Panc1 (cell line): ENCODE measurements around the gene CYSTM1. TPM values are rescaled to one million over a fixed set of nuclear protein-coding genes. Genes with fewer than 3 reads are reported as not detected.

Experiments used
- ATAC-seq: fragments of 200-7000 bp; cut with Tn5 transposase; 2 replicates; pipeline ENCODE4 v1.9.1; 2020; ENCODE audit warnings: mild to moderate bottlenecking, moderate library complexity
- BruUV-seq: library from RNA; stranded (reverse); fragments of 400-500 nt; replicated peaks from 2 replicates; lab custom pipeline; 2021; lab: Mats Ljungman, UMichigan
- CTCF ChIA-PET: fragments of 300-600 bp; sonication (Branson Sonifier 250); formaldehyde crosslinking; loops from one replicate; lab custom pipeline; 2022; ENCODE audit warnings: antibody characterized with exemption; lab: Charles Lee
- POLR2A ChIA-PET: fragments of 300-600 bp; sonication (Branson Sonifier 250); formaldehyde crosslinking; loops from one replicate; lab custom pipeline; 2022; ENCODE audit warnings: antibody characterized with exemption; lab: Charles Lee
- DNase-seq: peaks from one replicate; pipeline ENCODE4 v3.0.0-alpha.2; 2010; ENCODE audit warnings: low read depth, low spot score
- H3K27ac ChIP-seq: 2 replicates; pipeline ENCODE4 v1.5.1; 2011; ENCODE audit warnings: mild to moderate bottlenecking, low read length, inconsistent platforms
- H3K27me3 ChIP-seq: fragments of 200-500 bp; sonication (Bioruptor generic); 2 replicates; pipeline ENCODE4 v1.6.0; 2014; ENCODE audit warnings: low read length, inconsistent platforms; ENCODE audit not compliant: control insufficient read depth, insufficient read depth
- H3K36me3 ChIP-seq: fragments of 200-500 bp; sonication (Bioruptor generic); 2 replicates; pipeline ENCODE4 v1.5.1; 2014; ENCODE audit warnings: inconsistent platforms, mild to moderate bottlenecking, low read length, moderate library complexity; ENCODE audit not compliant: control insufficient read depth, insufficient read depth
- H3K4me1 ChIP-seq: 2 replicates; pipeline ENCODE4 v1.5.1; 2011; ENCODE audit warnings: inconsistent platforms, mild to moderate bottlenecking, low read length, moderate library complexity; ENCODE audit not compliant: control insufficient read depth, insufficient read depth
- H3K4me3 ChIP-seq, 2 experiments: 2 replicates each; pipeline ENCODE4 v1.5.1; 2011 to 2012; ENCODE audit warnings: low read depth in 2 of 2, low read length in 2 of 2, mild to moderate bottlenecking in 2 of 2, inconsistent platforms in 1 of 2, moderate library complexity in 1 of 2
- H3K9me3 ChIP-seq: fragments of 200-500 bp; sonication (Bioruptor generic); 2 replicates; pipeline ENCODE4 v1.5.1; 2014; ENCODE audit warnings: low read depth, mild to moderate bottlenecking, inconsistent platforms, low read length, moderate library complexity; ENCODE audit not compliant: control insufficient read depth, insufficient read depth
- POLR2AphosphoS5 ChIP-seq: IDR thresholded peaks from 2 replicates; pipeline ENCODE4 v1.6.1; 2012; ENCODE audit warnings: mild to moderate bottlenecking, low read depth, low read length, moderate library complexity
- SIN3A ChIP-seq: IDR thresholded peaks from 2 replicates; pipeline ENCODE4 v1.6.1; 2012; ENCODE audit warnings: low read depth, mild to moderate bottlenecking, low read length, moderate library complexity, borderline replicate concordance; ENCODE audit not compliant: insufficient read depth
- TCF7L2 ChIP-seq: IDR thresholded peaks from 2 replicates; pipeline ENCODE4 v1.6.1; 2011; ENCODE audit warnings: mild to moderate bottlenecking, low read depth, low read length, inconsistent platforms
- in situ Hi-C: cut with HindIII; loops from 2 replicates; pipeline ENCODE4 v1.10.0; 2016; ENCODE audit warnings: low sequenced_read_pairs, low pct_unique_long_range_greater_than_20kb
- intact Hi-C: fragments of 100-400 bp; cut with micrococcal nuclease; formaldehyde crosslinking; loops from one replicate; pipeline ENCODE4 v1.10.0; 2022; ENCODE audit not compliant: unreplicated experiment
- total RNA-seq: library from RNA; stranded (reverse); gene quantifications from one replicate; pipeline ENCODE4 v1.2.1, GENCODE V29; 2021; ENCODE audit not compliant: unreplicated experiment
- TF ChIP-seq, protein P1 (sequence below), 2 experiments: IDR thresholded peaks; 2 replicates each; pipeline ENCODE4 v1.6.1; 2011 to 2012; ENCODE audit warnings: low read depth in 2 of 2, control low read depth in 1 of 2, low read length in 1 of 2, mild to moderate bottlenecking in 1 of 2, moderate library complexity in 1 of 2; ENCODE audit not compliant: insufficient read depth in 1 of 2
- TF ChIP-seq, protein P2 (sequence below): fragments of 450-650 bp; IDR thresholded peaks from 2 replicates; pipeline ENCODE4 v1.5.1; 2017; ENCODE audit warnings: mild to moderate bottlenecking

CYSTM1 gene
- total RNA-seq, 1 experiment from 2014 or later: 126 TPM

DNA sequence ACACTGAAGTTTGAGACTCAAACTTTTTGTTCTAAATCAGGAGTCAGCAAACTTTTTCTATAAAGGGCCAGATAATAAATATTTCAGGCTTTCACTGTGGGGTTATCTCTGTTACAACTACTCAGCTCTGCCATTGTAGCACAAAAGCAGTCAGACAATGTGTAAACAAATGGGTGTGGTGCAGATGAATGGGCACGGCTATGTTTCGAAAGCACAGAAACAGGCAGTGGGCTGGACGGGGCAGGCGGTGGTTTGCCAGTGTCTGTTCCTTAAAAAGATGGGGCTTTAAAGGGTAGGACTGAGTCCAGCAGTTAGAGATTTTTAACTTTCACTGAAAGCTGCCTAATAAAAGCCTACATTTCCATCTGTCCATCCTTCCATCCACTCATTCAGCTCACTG, 79.0 kb downstream of the CYSTM1 start:
- in situ Hi-C loops: no loop called here
- Histone ChIP-seq H3K36me3 (no peaks in the 10 kb centered on the region), H3K4me1 (peaks cover 10% of the 10 kb centered on the region; the same call in 1 of the 2 replicates), H3K27ac (no peak overlapping the region), H3K27me3 (no peaks in the 10 kb centered on the region), H3K9me3 (no peaks in the 10 kb centered on the region), H3K4me3 (no peak overlapping the region)
- no peak for TF ChIP-seq POLR2AphosphoS5
- TF ChIP-seq SIN3A: no peak
- TF ChIP-seq, protein P1, sequence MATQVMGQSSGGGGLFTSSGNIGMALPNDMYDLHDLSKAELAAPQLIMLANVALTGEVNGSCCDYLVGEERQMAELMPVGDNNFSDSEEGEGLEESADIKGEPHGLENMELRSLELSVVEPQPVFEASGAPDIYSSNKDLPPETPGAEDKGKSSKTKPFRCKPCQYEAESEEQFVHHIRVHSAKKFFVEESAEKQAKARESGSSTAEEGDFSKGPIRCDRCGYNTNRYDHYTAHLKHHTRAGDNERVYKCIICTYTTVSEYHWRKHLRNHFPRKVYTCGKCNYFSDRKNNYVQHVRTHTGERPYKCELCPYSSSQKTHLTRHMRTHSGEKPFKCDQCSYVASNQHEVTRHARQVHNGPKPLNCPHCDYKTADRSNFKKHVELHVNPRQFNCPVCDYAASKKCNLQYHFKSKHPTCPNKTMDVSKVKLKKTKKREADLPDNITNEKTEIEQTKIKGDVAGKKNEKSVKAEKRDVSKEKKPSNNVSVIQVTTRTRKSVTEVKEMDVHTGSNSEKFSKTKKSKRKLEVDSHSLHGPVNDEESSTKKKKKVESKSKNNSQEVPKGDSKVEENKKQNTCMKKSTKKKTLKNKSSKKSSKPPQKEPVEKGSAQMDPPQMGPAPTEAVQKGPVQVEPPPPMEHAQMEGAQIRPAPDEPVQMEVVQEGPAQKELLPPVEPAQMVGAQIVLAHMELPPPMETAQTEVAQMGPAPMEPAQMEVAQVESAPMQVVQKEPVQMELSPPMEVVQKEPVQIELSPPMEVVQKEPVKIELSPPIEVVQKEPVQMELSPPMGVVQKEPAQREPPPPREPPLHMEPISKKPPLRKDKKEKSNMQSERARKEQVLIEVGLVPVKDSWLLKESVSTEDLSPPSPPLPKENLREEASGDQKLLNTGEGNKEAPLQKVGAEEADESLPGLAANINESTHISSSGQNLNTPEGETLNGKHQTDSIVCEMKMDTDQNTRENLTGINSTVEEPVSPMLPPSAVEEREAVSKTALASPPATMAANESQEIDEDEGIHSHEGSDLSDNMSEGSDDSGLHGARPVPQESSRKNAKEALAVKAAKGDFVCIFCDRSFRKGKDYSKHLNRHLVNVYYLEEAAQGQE (IDR thresholded peaks at IDR 0.05; ENCODE audit: insufficient read depth in 1 of 2, low read depth in 2 of 2, low read length in 1 of 2): no peak
- TF ChIP-seq, protein P2, sequence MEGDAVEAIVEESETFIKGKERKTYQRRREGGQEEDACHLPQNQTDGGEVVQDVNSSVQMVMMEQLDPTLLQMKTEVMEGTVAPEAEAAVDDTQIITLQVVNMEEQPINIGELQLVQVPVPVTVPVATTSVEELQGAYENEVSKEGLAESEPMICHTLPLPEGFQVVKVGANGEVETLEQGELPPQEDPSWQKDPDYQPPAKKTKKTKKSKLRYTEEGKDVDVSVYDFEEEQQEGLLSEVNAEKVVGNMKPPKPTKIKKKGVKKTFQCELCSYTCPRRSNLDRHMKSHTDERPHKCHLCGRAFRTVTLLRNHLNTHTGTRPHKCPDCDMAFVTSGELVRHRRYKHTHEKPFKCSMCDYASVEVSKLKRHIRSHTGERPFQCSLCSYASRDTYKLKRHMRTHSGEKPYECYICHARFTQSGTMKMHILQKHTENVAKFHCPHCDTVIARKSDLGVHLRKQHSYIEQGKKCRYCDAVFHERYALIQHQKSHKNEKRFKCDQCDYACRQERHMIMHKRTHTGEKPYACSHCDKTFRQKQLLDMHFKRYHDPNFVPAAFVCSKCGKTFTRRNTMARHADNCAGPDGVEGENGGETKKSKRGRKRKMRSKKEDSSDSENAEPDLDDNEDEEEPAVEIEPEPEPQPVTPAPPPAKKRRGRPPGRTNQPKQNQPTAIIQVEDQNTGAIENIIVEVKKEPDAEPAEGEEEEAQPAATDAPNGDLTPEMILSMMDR: no peak
- no peak for TF ChIP-seq TCF7L2
- ATAC-seq: 0 out of 2 replicates have a peak, but pooled peaks have one; percentile 29
- BruUV-seq: no TSS peak
- POLR2A ChIA-PET: no interaction called here
- no peak for DNase-seq
- CTCF ChIA-PET: no interaction called here
- intact Hi-C loops: no loop called here

DNA sequence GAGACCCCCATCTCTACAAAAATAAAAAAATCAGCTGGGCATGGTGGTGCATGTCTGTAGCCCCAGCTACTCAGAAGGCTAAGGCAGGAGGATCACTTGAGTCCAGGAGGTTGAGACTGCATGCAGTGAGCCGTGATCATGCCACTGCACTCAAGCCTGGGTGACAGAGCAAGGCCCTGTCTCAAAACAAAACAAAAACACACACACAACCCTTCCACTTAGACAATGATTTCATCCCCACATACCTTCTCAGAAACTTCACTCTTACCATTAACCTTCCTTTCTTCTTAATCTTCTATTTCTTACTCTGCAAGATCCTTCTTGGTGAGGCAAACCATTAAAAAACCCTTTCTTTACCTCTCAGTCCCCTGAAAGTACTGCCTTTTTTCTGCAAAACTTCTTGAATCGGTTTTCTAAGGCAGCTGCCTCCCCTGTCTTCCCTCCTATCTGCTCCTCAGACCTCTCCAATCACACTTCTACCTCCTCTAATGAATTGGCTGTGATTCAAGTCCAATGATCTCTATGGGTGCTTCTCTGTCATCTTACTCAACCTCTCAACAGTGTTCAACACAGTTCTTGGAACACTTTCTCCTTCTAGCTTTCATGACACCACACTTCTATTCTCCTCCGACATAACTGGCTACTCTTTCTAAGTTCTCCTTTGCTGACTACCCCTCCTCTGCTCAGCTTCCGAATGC, 80.6 kb downstream of the CYSTM1 start:
- H3K27ac ChIP-seq: no peak overlapping the region
- peaks cover 10% of the 10 kb centered on the region; the same call in 1 of the 2 replicates for H3K4me1 ChIP-seq
- H3K9me3 ChIP-seq: no peaks in the 10 kb centered on the region
- no peaks in the 10 kb centered on the region for H3K36me3 ChIP-seq
- CTCF ChIA-PET: no interaction called here
- in situ Hi-C loops (no loop called here), intact Hi-C loops (no loop called here)
- TF ChIP-seq POLR2AphosphoS5: no peak
- no peak for TF ChIP-seq TCF7L2
- TF ChIP-seq, protein P2: no peak
- POLR2A ChIA-PET: no interaction called here
- DNase-seq (no peak), ATAC-seq (no peak)
- no peaks in the 10 kb centered on the region for H3K27me3 ChIP-seq
- no peak overlapping the region for H3K4me3 ChIP-seq
- no TSS peak for BruUV-seq
